Ovary (tissue), 9 donors: ENCODE data around the gene ARSA. TPM values are rescaled to one million over a fixed set of nuclear protein-coding genes. Genes with fewer than 3 reads are reported as not detected.

ENCODE experiments used
- DNase-seq, 5 donors: peaks; one replicate each; pipeline ENCODE4 v3.0.0-alpha.2; 2019 to 2020
- H3K27ac ChIP-seq, 2 donors: fragments of 200-600 bp; one replicate each; pipeline versions ENCODE4 v1.5.1 to v1.8.0; 2019 to 2022
- H3K27me3 ChIP-seq: fragments of 200-600 bp; one replicate; pipeline ENCODE4 v1.8.0; 2022
- H3K36me3 ChIP-seq: fragments of 200-600 bp; sonication (generic); one replicate; pipeline ENCODE4 v1.5.1; 2019
- H3K4me1 ChIP-seq: one replicate; pipeline ENCODE4 v1.8.1; 2013; ENCODE audit warnings: mild to moderate bottlenecking, moderate library complexity; ENCODE audit not compliant: insufficient read depth
- H3K4me3 ChIP-seq: fragments of 200-600 bp; sonication (generic); one replicate; pipeline ENCODE4 v1.5.1; 2017
- H3K9me3 ChIP-seq, 2 donors: fragments of 200-600 bp in 1 of 2; sonication (generic) in 1 of 2; one replicate each; pipeline versions ENCODE4 v1.5.1 to v1.8.1; 2013 to 2019; ENCODE audit warnings: mild to moderate bottlenecking in 1 of 2, moderate library complexity in 1 of 2
- EP300 ChIP-seq: sonication (generic); formaldehyde crosslinking; IDR thresholded peaks from one replicate; pipeline ENCODE4 v1.6.1; 2017; ENCODE audit warnings: antibody characterized with exemption
- POLR2A ChIP-seq: fragments of 450-650 bp; IDR thresholded peaks from one replicate; pipeline ENCODE4 v1.6.1; 2017; ENCODE audit warnings: antibody characterized with exemption, mild to moderate bottlenecking, moderate library complexity
- WGBS, 3 donors: extraction: QIAGEN DNeasy Blood & Tissue Kit in 1 of 3; methylation state at CpG; one replicate each; pipeline versions ENCODE4 v1.1.5 to v1.1.7; 2013 to 2017; 5-methylcytosine and 5-hydroxymethylcytosine counted together
- intact Hi-C, 4 donors: fragments of 100-400 bp; cut with DNase I; formaldehyde crosslinking; loops; one replicate each; pipeline versions ENCODE4 v1.11.0 to v1.15.1; 2022 to 2023
- polyA plus RNA-seq, 2 donors: library from polyadenylated mRNA; stranded (reverse); fragments of 200-250 nt in 1 of 2; fragments of 350-450 nt in 1 of 2; fragmentation: Illumina TruSeq in 1 of 2; extraction: RNeasy Lipid Tissue Mini Kit (QIAGEN cat#74804) in 1 of 2; gene quantifications; one replicate each; pipeline ENCODE4 v1.2.3, GENCODE V29; 2013 to 2014
- total RNA-seq, 7 donors: library from RNA; depleted of rRNA in 2 of 7; stranded (reverse); fragments of >200 nt in 2 of 7; fragmentation: NEBNext Ultra II Directional in 3 of 7; extraction: Animal tissue kit (Norgen Biotek cat#: 25700) in 3 of 7; gene quantifications; one replicate each; pipeline versions ENCODE4 v1.1.0 to v1.2.4, GENCODE V29; 2016 to 2023
- TF ChIP-seq, protein P1 (sequence below), 3 donors: fragments of 450-650 bp in 2 of 3; fragments of 200-600 bp in 1 of 3; IDR thresholded peaks; one replicate each; pipeline versions ENCODE4 v1.5.1 to v1.8.0; 2016 to 2022; ENCODE audit warnings: antibody characterized with exemption in 3 of 3, mild to moderate bottlenecking in 1 of 3
- donor health status: DM: no; HTN: no; CAD: no; lungs with moderate emphysema.
- donor health status: DM: no; HTN: no; CAD: no.
- donor health status: Bipolar disorder and iron deficiency.
- donor health status: DM: yes; HTN: yes; CAD: no.
- donor health status: DM: no; HTN: no; CAD: no.
- donor health status: DM: yes; HTN: yes; CAD: no.

The ARSA gene
- total and polyA plus RNA-seq, 9 donors: 2.1 to 51.6 (median 13.1) TPM

DNA sequence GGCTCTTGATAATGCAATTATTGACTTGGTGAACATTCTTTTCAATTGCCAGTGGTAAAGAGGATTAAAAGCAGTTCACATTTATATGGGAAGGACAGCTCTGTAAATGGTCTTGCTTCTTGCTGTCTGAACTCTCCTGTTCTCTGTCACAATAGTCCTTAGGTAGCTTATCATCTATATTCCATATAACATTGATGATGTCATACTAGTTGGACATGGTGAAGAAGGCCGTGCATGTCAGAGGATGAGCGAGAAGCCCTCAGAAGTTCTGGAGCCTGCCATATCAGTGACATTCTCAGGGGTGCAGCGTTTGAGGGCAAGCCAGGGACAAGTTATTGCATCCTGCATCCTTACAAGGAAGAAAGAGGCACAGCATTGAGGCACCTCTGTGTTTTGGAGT lies 42.7 kb downstream of the ARSA start:
- 83 to 85% (median 84%) methylated on average over 3 of the region's 3 CpGs for WGBS, 3 donors
- DNase-seq: no peak
- H3K27ac ChIP-seq: no peak overlapping the region
- H3K36me3 ChIP-seq: no peaks in the 10 kb centered on the region
- H3K4me1 ChIP-seq: peaks cover 5% of the 10 kb centered on the region
- no peak overlapping the region for H3K4me3 ChIP-seq
- no peaks in the 10 kb centered on the region for H3K9me3 ChIP-seq
- intact Hi-C loops: no loop called here
- no peaks in the 10 kb centered on the region for H3K27me3 ChIP-seq
- TF ChIP-seq POLR2A (no peak), EP300 (no peak)
- TF ChIP-seq, protein P1, sequence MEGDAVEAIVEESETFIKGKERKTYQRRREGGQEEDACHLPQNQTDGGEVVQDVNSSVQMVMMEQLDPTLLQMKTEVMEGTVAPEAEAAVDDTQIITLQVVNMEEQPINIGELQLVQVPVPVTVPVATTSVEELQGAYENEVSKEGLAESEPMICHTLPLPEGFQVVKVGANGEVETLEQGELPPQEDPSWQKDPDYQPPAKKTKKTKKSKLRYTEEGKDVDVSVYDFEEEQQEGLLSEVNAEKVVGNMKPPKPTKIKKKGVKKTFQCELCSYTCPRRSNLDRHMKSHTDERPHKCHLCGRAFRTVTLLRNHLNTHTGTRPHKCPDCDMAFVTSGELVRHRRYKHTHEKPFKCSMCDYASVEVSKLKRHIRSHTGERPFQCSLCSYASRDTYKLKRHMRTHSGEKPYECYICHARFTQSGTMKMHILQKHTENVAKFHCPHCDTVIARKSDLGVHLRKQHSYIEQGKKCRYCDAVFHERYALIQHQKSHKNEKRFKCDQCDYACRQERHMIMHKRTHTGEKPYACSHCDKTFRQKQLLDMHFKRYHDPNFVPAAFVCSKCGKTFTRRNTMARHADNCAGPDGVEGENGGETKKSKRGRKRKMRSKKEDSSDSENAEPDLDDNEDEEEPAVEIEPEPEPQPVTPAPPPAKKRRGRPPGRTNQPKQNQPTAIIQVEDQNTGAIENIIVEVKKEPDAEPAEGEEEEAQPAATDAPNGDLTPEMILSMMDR (IDR thresholded peaks at IDR 0.05): no peak

DNA sequence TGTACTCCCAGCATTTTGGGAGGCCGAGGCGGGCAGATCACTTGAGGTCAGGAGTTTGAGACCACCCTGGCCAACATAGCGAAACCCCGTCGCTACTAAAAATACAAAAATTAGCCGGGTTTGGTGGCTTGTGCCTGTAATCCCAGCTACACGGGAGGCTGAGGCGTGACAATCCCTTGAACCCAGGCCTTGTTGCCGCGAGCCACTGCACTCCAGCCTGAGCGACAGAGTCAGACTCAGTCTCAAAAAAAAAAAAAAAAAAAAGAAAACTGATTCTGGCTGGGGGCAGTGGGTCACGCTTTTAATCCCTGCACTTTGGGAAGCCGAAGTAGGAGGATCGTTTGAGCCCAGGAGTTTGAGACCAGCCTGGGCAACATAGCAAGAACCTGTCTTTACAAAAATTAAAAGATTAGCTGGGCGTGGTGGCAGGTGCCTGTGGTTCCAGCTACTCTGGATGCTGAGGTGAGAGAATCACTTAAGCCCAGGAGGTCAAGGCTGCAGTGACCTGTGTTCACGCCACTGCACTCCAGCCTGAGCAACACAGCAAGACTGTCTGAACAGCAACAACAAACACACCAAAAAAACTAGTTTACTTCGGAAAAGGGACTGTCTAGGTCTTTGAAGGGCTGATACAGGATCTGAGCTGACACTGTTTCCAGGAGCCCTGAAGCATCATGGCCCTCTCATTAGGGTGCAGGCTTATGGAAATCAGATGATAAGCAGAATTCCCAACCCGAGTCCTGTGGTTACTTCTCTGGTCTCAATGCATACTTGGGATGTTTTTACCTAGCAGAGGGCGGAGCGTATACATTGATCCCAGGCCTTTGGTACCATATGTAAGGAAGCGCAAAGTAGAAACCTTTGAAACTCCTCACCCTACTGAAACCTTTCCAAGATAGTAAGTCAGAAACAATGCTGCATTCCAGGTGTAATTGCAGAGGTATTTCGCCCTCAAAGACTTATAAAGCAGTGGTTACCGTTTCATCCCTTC lies 43.6 kb downstream of the ARSA start:
- no peak for TF ChIP-seq POLR2A
- TF ChIP-seq EP300: no peak
- TF ChIP-seq, protein P1 (IDR thresholded peaks at IDR 0.05): no peak
- no peaks in the 10 kb centered on the region for H3K9me3 ChIP-seq
- no peak overlapping the region for H3K4me3 ChIP-seq
- no peaks in the 10 kb centered on the region for H3K27me3 ChIP-seq
- H3K36me3 ChIP-seq: no peaks in the 10 kb centered on the region
- peak in 1 of 5 donors; percentile 15 for DNase-seq
- intact Hi-C loops: no loop called here
- peaks cover 5% of the 10 kb centered on the region for H3K4me1 ChIP-seq
- WGBS, 3 donors: 91 to 93% (median 93%) methylated on average over 23 of the region's 23 CpGs
- H3K27ac ChIP-seq: no peak overlapping the region

DNA sequence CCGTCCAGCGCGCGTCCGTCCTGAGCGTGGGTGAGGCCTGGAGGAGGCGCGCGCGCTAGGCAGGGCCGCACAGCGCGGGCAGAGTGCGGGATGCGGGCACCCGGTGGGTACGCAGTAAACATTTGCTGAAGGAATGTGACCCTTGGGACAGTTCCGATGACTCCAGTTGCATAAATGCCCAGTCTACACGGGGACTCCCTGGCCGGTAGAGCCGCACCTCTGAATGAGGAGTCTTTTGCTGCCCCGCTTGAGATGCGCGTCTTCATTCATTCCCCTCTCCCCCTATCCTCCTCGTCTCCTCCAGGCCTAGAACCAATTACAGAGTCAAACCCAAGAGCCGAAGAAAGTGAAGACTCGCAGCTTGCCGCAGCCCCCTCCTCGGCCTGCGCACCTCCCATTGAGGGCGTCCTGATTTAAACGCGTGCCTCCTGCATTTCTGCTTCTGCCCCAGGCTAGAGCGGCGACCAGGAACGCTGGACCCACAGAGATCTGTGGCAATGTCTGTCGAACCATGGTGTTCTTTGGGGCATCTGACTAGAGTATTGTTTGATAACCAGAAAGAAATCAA lies 44.6 kb downstream of the ARSA start:
- Histone ChIP-seq H3K27me3 (no peaks in the 10 kb centered on the region), H3K36me3 (no peaks in the 10 kb centered on the region), H3K9me3 (no peaks in the 10 kb centered on the region), H3K27ac (peak overlapping the region in 1 of 2 donors; percentile 94), H3K4me3 (peak overlapping the region; percentile 86), H3K4me1 (peaks cover 8% of the 10 kb centered on the region)
- no peak for TF ChIP-seq POLR2A
- no peak for TF ChIP-seq EP300
- TF ChIP-seq, protein P1 (IDR thresholded peaks at IDR 0.05): no peak
- intact Hi-C loops: no loop called here
- DNase-seq: no peak
- 4 to 5% (median 5%) methylated on average over 36 to 37 of the region's 37 CpGs for WGBS, 3 donors

DNA sequence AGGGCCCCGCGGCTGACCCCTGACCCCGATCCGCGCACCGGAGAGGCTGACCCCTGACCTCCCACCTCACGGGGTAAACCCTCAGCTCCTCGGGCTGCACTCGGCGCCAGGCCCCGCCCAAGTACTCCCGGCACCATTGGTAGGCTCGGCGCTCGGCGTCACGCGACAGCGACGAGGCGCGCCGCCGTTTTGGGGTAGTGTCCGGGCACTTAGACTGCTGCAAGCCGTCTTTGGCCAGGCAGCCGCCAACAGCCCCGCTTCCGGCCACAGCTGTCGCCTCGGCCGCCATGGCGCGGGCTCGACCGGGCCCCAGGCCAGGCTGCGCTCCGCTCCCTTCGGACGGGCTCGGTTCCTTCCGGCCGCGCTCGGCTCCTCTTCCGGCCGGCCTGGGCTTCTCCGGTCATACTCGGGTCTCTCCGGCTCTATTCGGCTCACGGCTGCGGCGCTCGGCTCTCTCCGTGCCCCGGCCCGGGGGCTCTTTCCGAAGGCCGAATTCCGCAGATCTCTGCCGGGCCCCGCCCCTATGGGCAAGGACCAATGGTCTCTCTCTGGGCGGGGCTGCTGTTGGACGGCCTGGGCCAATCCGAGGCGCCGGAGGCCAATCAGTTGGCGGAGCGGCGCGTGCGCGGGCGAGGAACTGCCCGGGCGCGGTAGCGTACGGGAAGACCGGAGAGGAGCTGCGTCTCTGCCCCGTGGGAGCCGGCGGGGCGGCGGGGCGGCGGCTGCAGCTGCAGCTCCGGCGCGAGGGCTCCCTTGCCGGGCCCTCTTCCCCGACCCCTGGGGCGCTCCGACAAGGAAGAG lies 45.3 kb downstream of the ARSA start, which contains the start of gene CHKB:
TSS of gene CHKB (minus strand) at position 357 of the 801 bp plus-strand sequence. CDS start at position 289, 68 bp downstream.
- no peaks in the 10 kb centered on the region for H3K36me3 ChIP-seq
- TF ChIP-seq, protein P1 (IDR thresholded peaks at IDR 0.05): no peak
- peak; percentile 78 for TF ChIP-seq POLR2A
- no peaks in the 10 kb centered on the region for H3K9me3 ChIP-seq
- H3K4me1 ChIP-seq: peaks cover 13% of the 10 kb centered on the region
- intact Hi-C loops: no loop called here
- peak within 1 kb of the TSS; percentile 59 to 94 for H3K27ac ChIP-seq
- peak; percentile 98 to 99 (median 99) for DNase-seq
- peak within 1 kb of the TSS; percentile 86 for H3K4me3 ChIP-seq
- 0% methylated on average over 54 to 96 of the region's 96 CpGs for WGBS, 3 donors
- no peaks in the 10 kb centered on the region for H3K27me3 ChIP-seq
